OCI-LY1 (cell line): ENCODE results near the gene GRK2.

ENCODE experiments used
- H2AFZ ChIP-seq: fragments of 200-600 bp; sonication (generic), shearing (Covaris generic); 2 replicates; pipeline ENCODE4 v1.6.0; 2014; ENCODE audit warnings: antibody characterized with exemption, mild to moderate bottlenecking, low read length
- H3F3A ChIP-seq: fragments of 200-600 bp; sonication (generic), shearing (Covaris generic); 2 replicates; pipeline ENCODE4 v1.6.0; 2014; ENCODE audit warnings: mild to moderate bottlenecking, antibody characterized with exemption, low read length, moderate library complexity; ENCODE audit not compliant: insufficient read depth
- H3K27ac ChIP-seq: fragments of 200-600 bp; sonication (generic); 2 replicates; pipeline ENCODE4 v1.5.1; 2014; ENCODE audit warnings: low read length, mixed run types, mild to moderate bottlenecking, low read depth; ENCODE audit not compliant: poor library complexity, severe bottlenecking
- H3K27me3 ChIP-seq: fragments of 200-600 bp; sonication (generic); 2 replicates; pipeline ENCODE4 v1.6.0; 2014; ENCODE audit warnings: antibody characterized with exemption, mild to moderate bottlenecking, low read length, moderate library complexity; ENCODE audit not compliant: insufficient read depth
- H3K36me3 ChIP-seq: fragments of 200-600 bp; sonication (generic); 2 replicates; pipeline ENCODE4 v1.6.1; 2014; ENCODE audit warnings: mild to moderate bottlenecking, antibody characterized with exemption, low read length, moderate library complexity, mixed read lengths; ENCODE audit not compliant: insufficient read depth
- H3K4me1 ChIP-seq: fragments of 200-600 bp; sonication (generic); 2 replicates; pipeline ENCODE4 v1.5.1; 2014; ENCODE audit warnings: mild to moderate bottlenecking, low read length, moderate library complexity; ENCODE audit not compliant: insufficient read depth, severe bottlenecking
- H3K4me2 ChIP-seq: fragments of 200-600 bp; sonication (generic), shearing (Covaris generic); 2 replicates; pipeline ENCODE4 v1.6.1; 2014; ENCODE audit warnings: low read length
- H3K4me3 ChIP-seq: fragments of 200-600 bp; sonication (generic); 2 replicates; pipeline ENCODE4 v1.5.1; 2014; ENCODE audit warnings: low read length, low read depth, mild to moderate bottlenecking, mixed read lengths; ENCODE audit not compliant: poor library complexity, severe bottlenecking
- H3K79me2 ChIP-seq: fragments of 200-600 bp; shearing (Covaris generic); 2 replicates; pipeline ENCODE4 v1.6.1; 2016; ENCODE audit warnings: mixed run types, low read length, mixed read lengths; ENCODE audit not compliant: insufficient read depth
- H3K9ac ChIP-seq: fragments of 200-600 bp; sonication (generic), shearing (Covaris generic); 2 replicates; pipeline ENCODE4 v1.6.1; 2014; ENCODE audit warnings: mild to moderate bottlenecking, low read length, mixed read lengths
- H3K9me2 ChIP-seq: fragments of 200-600 bp; sonication (generic), shearing (Covaris generic); 2 replicates; pipeline ENCODE4 v1.6.1; 2014; ENCODE audit warnings: low read depth, mild to moderate bottlenecking, low read length, mixed read lengths
- H3K9me3 ChIP-seq: fragments of 200-600 bp; shearing (Covaris generic); 2 replicates; pipeline ENCODE4 v1.6.1; 2014; ENCODE audit warnings: low read length, mixed read lengths
- H4K20me1 ChIP-seq: fragments of 200-600 bp; sonication (generic), shearing (Covaris generic); 2 replicates; pipeline ENCODE4 v1.6.0; 2016; ENCODE audit warnings: mild to moderate bottlenecking, low read length; ENCODE audit not compliant: insufficient read depth
- CTCF ChIP-seq: fragments of 200-600 bp; sonication (generic), shearing (Covaris generic); IDR thresholded peaks from 2 replicates; pipeline ENCODE4 v1.5.1; 2017; ENCODE audit warnings: mild to moderate bottlenecking, antibody characterized with exemption, low read length, moderate library complexity, mixed read lengths
- EZH2 ChIP-seq: fragments of 200-600 bp; sonication (generic), shearing (Covaris generic); IDR thresholded peaks from 2 replicates; pipeline ENCODE4 v1.8.0; 2017; ENCODE audit warnings: borderline replicate concordance, mixed run types, mild to moderate bottlenecking, antibody characterized with exemption, low read length, moderate library complexity, mixed read lengths

GRK2 gene

DNA sequence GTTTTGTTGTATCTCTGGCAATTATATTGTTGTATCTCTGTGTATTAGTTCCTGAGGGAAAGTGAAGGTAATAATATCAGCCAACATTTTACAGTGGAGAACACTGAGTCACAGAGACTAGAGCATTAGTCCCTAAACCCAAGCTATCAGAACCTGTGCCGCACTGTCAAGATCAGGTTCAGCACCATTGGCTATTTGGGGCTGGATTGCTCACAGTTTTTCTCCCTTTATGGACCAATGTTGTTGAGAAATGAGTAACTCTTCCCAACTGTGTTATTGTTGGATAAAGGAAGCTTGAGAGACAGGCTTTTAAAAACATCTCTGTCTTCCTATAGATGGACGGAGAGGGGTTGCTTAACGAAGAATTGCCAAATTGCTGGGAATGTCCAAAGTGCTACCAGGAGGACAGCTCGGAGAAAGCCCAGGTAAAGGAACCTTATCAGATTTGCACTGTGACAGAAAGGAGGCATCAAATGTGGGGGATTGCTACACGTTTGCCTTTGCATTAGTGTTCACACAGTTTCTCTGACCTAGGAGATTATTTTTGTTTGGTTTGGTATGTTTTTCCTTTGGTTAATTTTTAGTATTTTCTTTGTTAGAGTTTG is 18.2 kb upstream of the GRK2 start:
- H3F3A ChIP-seq = no peaks in the 10 kb centered on the region
- H3K27ac ChIP-seq = no peak overlapping the region
- no peaks in the 10 kb centered on the region for H3K4me1 ChIP-seq
- peaks cover 4% of the 10 kb centered on the region; the same call in 1 of the 2 replicates for H3K79me2 ChIP-seq
- H2AFZ ChIP-seq = no peak overlapping the region
- H3K36me3 ChIP-seq = peaks cover 98% of the 10 kb centered on the region
- TF ChIP-seq EZH2 = no peak
- TF ChIP-seq CTCF = no peak
- H3K4me3 ChIP-seq = no peak overlapping the region
- H3K9ac ChIP-seq = no peak overlapping the region
- H3K4me2 ChIP-seq = no peak overlapping the region
- no peaks in the 10 kb centered on the region for H4K20me1 ChIP-seq
- no peaks in the 10 kb centered on the region for H3K9me2 ChIP-seq
- no peaks in the 10 kb centered on the region for H3K9me3 ChIP-seq
- no peaks in the 10 kb centered on the region for H3K27me3 ChIP-seq

DNA sequence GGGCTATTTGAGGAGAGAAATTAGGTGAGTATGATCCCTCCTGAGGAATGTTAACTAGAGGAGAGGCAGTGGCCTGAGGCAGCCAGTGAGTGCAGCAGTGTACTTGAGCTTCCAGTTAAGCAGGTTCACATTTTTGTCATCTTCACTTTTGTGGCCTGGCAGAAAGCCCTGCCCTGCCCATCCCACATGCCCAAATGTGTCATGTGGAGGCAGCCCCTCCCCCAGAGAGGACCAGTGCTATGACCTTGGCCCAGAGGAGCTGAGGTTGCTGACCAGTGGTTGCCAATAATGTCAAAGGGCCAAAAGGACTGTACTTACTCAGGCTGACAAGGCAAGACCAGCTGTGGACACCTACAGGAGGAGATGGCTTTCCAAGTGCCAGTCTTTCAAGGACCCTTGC is 17.6 kb upstream of the GRK2 start:
- no peak overlapping the region for H3K4me3 ChIP-seq
- no peaks in the 10 kb centered on the region for H3F3A ChIP-seq
- no peaks in the 10 kb centered on the region for H3K9me3 ChIP-seq
- no peaks in the 10 kb centered on the region for H3K79me2 ChIP-seq
- peaks cover 98% of the 10 kb centered on the region for H3K36me3 ChIP-seq
- no peak overlapping the region for H2AFZ ChIP-seq
- H4K20me1 ChIP-seq = no peaks in the 10 kb centered on the region
- H3K4me2 ChIP-seq = no peak overlapping the region
- H3K9ac ChIP-seq = no peak overlapping the region
- no peaks in the 10 kb centered on the region for H3K4me1 ChIP-seq
- no peaks in the 10 kb centered on the region for H3K9me2 ChIP-seq
- no peak for TF ChIP-seq EZH2
- TF ChIP-seq CTCF = no peak
- no peak overlapping the region for H3K27ac ChIP-seq
- no peaks in the 10 kb centered on the region for H3K27me3 ChIP-seq

- H2AFZ ChIP-seq = no peak overlapping the region
- no peak overlapping the region for H3K4me3 ChIP-seq
- H3K27me3 ChIP-seq = no peaks in the 10 kb centered on the region
- H3K36me3 ChIP-seq = peaks cover 98% of the 10 kb centered on the region
- H3K79me2 ChIP-seq = no peaks in the 10 kb centered on the region
- no peak overlapping the region for H3K4me2 ChIP-seq
- no peak overlapping the region for H3K27ac ChIP-seq
- H4K20me1 ChIP-seq = no peaks in the 10 kb centered on the region
- no peak for TF ChIP-seq CTCF
- no peak for TF ChIP-seq EZH2
- H3K9me2 ChIP-seq = no peaks in the 10 kb centered on the region
- no peaks in the 10 kb centered on the region for H3F3A ChIP-seq
- no peak overlapping the region for H3K9ac ChIP-seq
- no peaks in the 10 kb centered on the region for H3K4me1 ChIP-seq
- H3K9me3 ChIP-seq = no peaks in the 10 kb centered on the region
These were observed 15.9 kb upstream of the GRK2 start for GRCh38 chr11:67250059-67251043.
